Neural progenitor cell (in vitro differentiated cells): ENCODE data around the gene C12orf42. TPM values are rescaled to one million over a fixed set of nuclear protein-coding genes. Genes with fewer than 3 reads are reported as not detected.

Experiments used
- DNase-seq: peaks from one replicate; pipeline ENCODE4 v3.0.0-alpha.2; 2016; ENCODE audit warnings: low spot score
- H2AFZ ChIP-seq: fragments of 200-600 bp; sonication (generic); replicated peaks from 2 replicates; pipeline ENCODE4 v1.6.1; 2016; ENCODE audit warnings: antibody characterized with exemption
- H3F3A ChIP-seq: fragments of 200-600 bp; sonication (generic); 2 replicates; pipeline ENCODE4 v1.6.1; 2016; ENCODE audit warnings: antibody characterized with exemption, low read depth
- H3K27ac ChIP-seq: fragments of 200-600 bp; sonication (generic); 2 replicates; pipeline ENCODE4 v1.5.1; 2016; ENCODE audit warnings: mild to moderate bottlenecking
- H3K27me3 ChIP-seq: fragments of 200-600 bp; sonication (generic); 2 replicates; pipeline ENCODE4 v1.6.1; 2016; ENCODE audit warnings: mild to moderate bottlenecking, moderate library complexity
- H3K36me3 ChIP-seq: fragments of 200-600 bp; sonication (generic); 2 replicates; pipeline ENCODE4 v1.5.1; 2016
- H3K4me1 ChIP-seq: fragments of 200-600 bp; sonication (generic); 2 replicates; pipeline ENCODE4 v1.6.1; 2016; ENCODE audit warnings: mixed run types
- H3K4me2 ChIP-seq: fragments of 200-600 bp; sonication (generic); 2 replicates; pipeline ENCODE4 v1.6.1; 2016
- H3K4me3 ChIP-seq: fragments of 200-600 bp; sonication (generic); 2 replicates; pipeline ENCODE4 v1.5.1; 2016
- H3K79me2 ChIP-seq: fragments of 200-600 bp; sonication (generic); 2 replicates; pipeline ENCODE4 v1.6.1; 2016; ENCODE audit warnings: low read depth
- H3K9ac ChIP-seq: fragments of 200-600 bp; sonication (generic); 2 replicates; pipeline ENCODE4 v1.6.1; 2016
- H3K9me3 ChIP-seq: fragments of 200-600 bp; sonication (generic); 2 replicates; pipeline ENCODE4 v1.5.1; 2016; ENCODE audit warnings: low read depth
- H4K20me1 ChIP-seq: fragments of 200-600 bp; sonication (generic); 2 replicates; pipeline ENCODE4 v1.6.1; 2016; ENCODE audit warnings: low read depth
- H3K27ac Mint-ChIP-seq: 3 replicates; pipeline ENCODE4 v1.8.0; 2021; ENCODE audit warnings: mixed read lengths
- H3K27me3 Mint-ChIP-seq: 2 replicates; pipeline ENCODE4 v1.8.0; 2022; ENCODE audit warnings: low read depth, mild to moderate bottlenecking, inconsistent platforms, moderate library complexity, mixed read lengths; ENCODE audit not compliant: insufficient read depth
- H3K36me3 Mint-ChIP-seq: 3 replicates; pipeline ENCODE4 v1.8.0; 2021; ENCODE audit warnings: mixed read lengths
- H3K4me1 Mint-ChIP-seq: 3 replicates; pipeline ENCODE4 v1.8.0; 2021; ENCODE audit warnings: mixed read lengths
- H3K4me3 Mint-ChIP-seq: 3 replicates; pipeline ENCODE4 v1.8.0; 2021; ENCODE audit warnings: mild to moderate bottlenecking, moderate library complexity, mixed read lengths
- H3K9me3 Mint-ChIP-seq: 3 replicates; pipeline ENCODE4 v1.8.0; 2020; ENCODE audit warnings: mixed read lengths
- CTCF ChIP-seq: fragments of 200-600 bp; sonication (generic); IDR thresholded peaks from 2 replicates; pipeline ENCODE4 v1.5.1; 2017; ENCODE audit warnings: antibody characterized with exemption, mild to moderate bottlenecking
- EZH2 ChIP-seq: fragments of 200-600 bp; sonication (generic); IDR thresholded peaks from 2 replicates; pipeline ENCODE4 v1.6.1; 2017; ENCODE audit warnings: antibody characterized with exemption, mild to moderate bottlenecking, moderate library complexity
- EZH2phosphoT487 ChIP-seq: fragments of 200-600 bp; sonication (generic); IDR thresholded peaks from 2 replicates; pipeline ENCODE4 v1.6.1; 2017; ENCODE audit warnings: antibody characterized with exemption
- total RNA-seq: library from RNA; depleted of rRNA; stranded (reverse); fragments of >200 nt; gene quantifications from 2 replicates; pipeline ENCODE4 v1.2.3, GENCODE V29; 2015; ENCODE audit warnings: low replicate concordance

Gene C12orf42
- total RNA-seq, 1 donor from 2014 or later: 1.1 TPM

- H3K4me1 ChIP-seq: no peaks in the 10 kb centered on the region
- H3K27ac ChIP-seq: no peak overlapping the region
- H2AFZ ChIP-seq: no peak overlapping the region
- no peaks in the 10 kb centered on the region for H3F3A ChIP-seq
- Mint-ChIP-seq H3K9me3 (no peaks in the 10 kb centered on the region), H3K4me3 (no peak overlapping the region), H3K4me1 (peaks cover 3% of the 10 kb centered on the region), H3K36me3 (no peaks in the 10 kb centered on the region), H3K27ac (no peak overlapping the region), H3K27me3 (peaks cover 12% of the 10 kb centered on the region)
- H3K36me3 ChIP-seq: no peaks in the 10 kb centered on the region
- H3K9ac ChIP-seq: no peak overlapping the region
- no peak overlapping the region for H3K4me3 ChIP-seq
- H4K20me1 ChIP-seq: no peaks in the 10 kb centered on the region
- TF ChIP-seq EZH2: no peak
- TF ChIP-seq CTCF: no peak
- no peak for TF ChIP-seq EZH2phosphoT487
- no peak overlapping the region for H3K4me2 ChIP-seq
- no peaks in the 10 kb centered on the region for H3K27me3 ChIP-seq
- H3K9me3 ChIP-seq: no peaks in the 10 kb centered on the region
- no peak for DNase-seq
- no peaks in the 10 kb centered on the region for H3K79me2 ChIP-seq
Measured at GRCh38 chr12:103504606-103505005, 8.8 kb upstream of the C12orf42 start.

- H3K4me3 Mint-ChIP-seq: no peak overlapping the region
- H3K36me3 Mint-ChIP-seq: no peaks in the 10 kb centered on the region
Measured at GRCh38 chr12:103503546-103504480, 8.0 kb upstream of the C12orf42 start.

GRCh38 chr12:103501447-103501846 is 5.7 kb upstream of the C12orf42 start:
- TF ChIP-seq EZH2: no peak
- no peak for TF ChIP-seq EZH2phosphoT487
- TF ChIP-seq CTCF: no peak
- no peaks in the 10 kb centered on the region for H3K27me3 ChIP-seq
- peaks cover 8% of the 10 kb centered on the region for H3F3A ChIP-seq
- Mint-ChIP-seq H3K36me3 (no peaks in the 10 kb centered on the region), H3K9me3 (peaks cover 4% of the 10 kb centered on the region), H3K27me3 (peaks cover 15% of the 10 kb centered on the region), H3K4me3 (no peak overlapping the region), H3K27ac (no peak overlapping the region), H3K4me1 (peaks cover 4% of the 10 kb centered on the region)
- H3K36me3 ChIP-seq: no peaks in the 10 kb centered on the region
- H3K4me2 ChIP-seq: no peak overlapping the region
- no peak overlapping the region for H3K4me3 ChIP-seq
- H3K9me3 ChIP-seq: no peaks in the 10 kb centered on the region
- no peaks in the 10 kb centered on the region for H3K79me2 ChIP-seq
- H3K4me1 ChIP-seq: peaks cover under 1% of the 10 kb centered on the region
- DNase-seq: no peak
- no peak overlapping the region for H3K27ac ChIP-seq
- H2AFZ ChIP-seq: no peak overlapping the region
- no peaks in the 10 kb centered on the region for H4K20me1 ChIP-seq
- no peak overlapping the region for H3K9ac ChIP-seq

More at GRCh38 chr12:103503546-103504480, 8.0 kb upstream of the C12orf42 start:
- Mint-ChIP-seq H3K4me1 (peaks cover 4% of the 10 kb centered on the region), H3K27ac (no peak overlapping the region), H3K9me3 (no peaks in the 10 kb centered on the region), H3K27me3 (peaks cover 12% of the 10 kb centered on the region)
- no peaks in the 10 kb centered on the region for H3K79me2 ChIP-seq
- no peak overlapping the region for H3K27ac ChIP-seq
- H3K27me3 ChIP-seq: no peaks in the 10 kb centered on the region
- no peak overlapping the region for H3K4me3 ChIP-seq
- no peak overlapping the region for H2AFZ ChIP-seq
- DNase-seq: peak; percentile 57
- no peaks in the 10 kb centered on the region for H3F3A ChIP-seq
- TF ChIP-seq EZH2 (no peak), EZH2phosphoT487 (no peak), CTCF (peak; percentile 64)
- no peak overlapping the region for H3K4me2 ChIP-seq
- no peaks in the 10 kb centered on the region for H4K20me1 ChIP-seq
- no peaks in the 10 kb centered on the region for H3K4me1 ChIP-seq
- H3K9ac ChIP-seq: no peak overlapping the region
- H3K9me3 ChIP-seq: no peaks in the 10 kb centered on the region
- no peaks in the 10 kb centered on the region for H3K36me3 ChIP-seq
